AG04450 (cell line): ENCODE measurements around the gene PARD3B. TPM values are rescaled to one million over a fixed set of nuclear protein-coding genes. Genes with fewer than 3 reads are reported as not detected.

Experiments used
- CTCF ChIA-PET: fragments of 300-600, 350-600 bp; formaldehyde crosslinking; extraction: SDS; loops from one replicate; lab custom pipeline; 2022; ENCODE audit warnings: antibody characterized with exemption, inconsistent platforms; lab: Charles Lee
- POLR2A ChIA-PET: fragments of 350-600 bp; formaldehyde crosslinking; extraction: SDS; loops from one replicate; lab custom pipeline; 2021; ENCODE audit warnings: antibody characterized with exemption, inconsistent platforms; lab: Yijun Ruan, JAX
- DNase-seq: peaks from one replicate; pipeline ENCODE4 v3.0.0-alpha.2; 2011; ENCODE audit warnings: low read depth, low spot score
- H3K27ac ChIP-seq: one replicate; pipeline ENCODE4 v1.5.1; 2012; ENCODE audit warnings: low read depth, low read length, control low read depth
- H3K27me3 ChIP-seq: one replicate; pipeline ENCODE4 v1.6.0; 2012; ENCODE audit warnings: low read length; ENCODE audit not compliant: control insufficient read depth, insufficient read depth
- H3K4me3 ChIP-seq: 2 replicates; pipeline ENCODE4 v1.5.1; 2011; ENCODE audit warnings: mild to moderate bottlenecking, low read depth, low read length, control low read depth
- H3K9me3 ChIP-seq: 2 replicates; pipeline ENCODE4 v1.5.1; 2012; ENCODE audit warnings: low read length; ENCODE audit not compliant: control insufficient read depth, insufficient read depth
- polyA plus RNA-seq: library from polyadenylated mRNA; depleted of rRNA; stranded (reverse); fragments of >200 nt; gene quantifications from 2 replicates; pipeline ENCODE4 v1.2.3, GENCODE V29; 2011
- TF ChIP-seq, protein P1 (sequence below): IDR thresholded peaks from 2 replicates; pipeline ENCODE4 v1.5.1; 2011; ENCODE audit warnings: low read depth, low read length, control low read depth, inconsistent platforms

PARD3B gene
- polyA plus RNA-seq, 1 experiment, result 8.5 TPM

DNA sequence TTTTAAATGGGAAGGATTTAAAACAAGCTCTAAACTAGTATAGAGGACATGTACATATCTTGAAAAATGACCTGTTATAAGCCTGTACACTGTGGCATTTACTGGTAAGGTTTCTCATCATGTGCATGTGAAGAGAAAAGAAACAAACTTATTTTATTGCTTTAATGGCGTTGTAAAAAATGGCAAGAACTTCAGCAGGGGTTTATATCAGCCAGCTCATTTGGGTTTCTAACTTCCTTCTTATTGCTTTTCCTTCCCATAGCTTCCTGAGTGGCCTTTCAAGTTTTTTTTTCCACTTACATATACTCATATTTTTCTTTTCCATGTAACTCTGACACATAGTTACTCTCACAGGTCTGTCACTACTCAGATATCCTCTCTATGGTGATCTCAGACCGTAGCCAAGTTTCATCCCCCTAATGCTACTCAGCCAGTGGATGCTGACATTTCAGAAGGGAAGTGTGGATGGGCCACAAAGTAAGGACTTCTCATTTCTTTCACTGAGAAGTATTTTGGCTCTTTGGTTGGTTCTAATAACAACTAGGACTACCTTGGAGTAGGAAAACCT is 198.2 kb downstream of the PARD3B start:
- TF ChIP-seq, protein P1, sequence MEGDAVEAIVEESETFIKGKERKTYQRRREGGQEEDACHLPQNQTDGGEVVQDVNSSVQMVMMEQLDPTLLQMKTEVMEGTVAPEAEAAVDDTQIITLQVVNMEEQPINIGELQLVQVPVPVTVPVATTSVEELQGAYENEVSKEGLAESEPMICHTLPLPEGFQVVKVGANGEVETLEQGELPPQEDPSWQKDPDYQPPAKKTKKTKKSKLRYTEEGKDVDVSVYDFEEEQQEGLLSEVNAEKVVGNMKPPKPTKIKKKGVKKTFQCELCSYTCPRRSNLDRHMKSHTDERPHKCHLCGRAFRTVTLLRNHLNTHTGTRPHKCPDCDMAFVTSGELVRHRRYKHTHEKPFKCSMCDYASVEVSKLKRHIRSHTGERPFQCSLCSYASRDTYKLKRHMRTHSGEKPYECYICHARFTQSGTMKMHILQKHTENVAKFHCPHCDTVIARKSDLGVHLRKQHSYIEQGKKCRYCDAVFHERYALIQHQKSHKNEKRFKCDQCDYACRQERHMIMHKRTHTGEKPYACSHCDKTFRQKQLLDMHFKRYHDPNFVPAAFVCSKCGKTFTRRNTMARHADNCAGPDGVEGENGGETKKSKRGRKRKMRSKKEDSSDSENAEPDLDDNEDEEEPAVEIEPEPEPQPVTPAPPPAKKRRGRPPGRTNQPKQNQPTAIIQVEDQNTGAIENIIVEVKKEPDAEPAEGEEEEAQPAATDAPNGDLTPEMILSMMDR, result no peak
- H3K27me3 ChIP-seq, result no peaks in the 10 kb centered on the region
- DNase-seq, result no peak
- H3K4me3 ChIP-seq, result no peak overlapping the region
- peaks cover 7% of the 10 kb centered on the region; the same call in 1 of the 2 replicates for H3K9me3 ChIP-seq
- ChIA-PET POLR2A (no interaction called here), CTCF (interaction anchor here (1.0 kb wide), 1 partner anchor 51 kb away, joined by 3 read pairs; no protein-coding TSS in a partner anchor)
- no peak overlapping the region for H3K27ac ChIP-seq

DNA sequence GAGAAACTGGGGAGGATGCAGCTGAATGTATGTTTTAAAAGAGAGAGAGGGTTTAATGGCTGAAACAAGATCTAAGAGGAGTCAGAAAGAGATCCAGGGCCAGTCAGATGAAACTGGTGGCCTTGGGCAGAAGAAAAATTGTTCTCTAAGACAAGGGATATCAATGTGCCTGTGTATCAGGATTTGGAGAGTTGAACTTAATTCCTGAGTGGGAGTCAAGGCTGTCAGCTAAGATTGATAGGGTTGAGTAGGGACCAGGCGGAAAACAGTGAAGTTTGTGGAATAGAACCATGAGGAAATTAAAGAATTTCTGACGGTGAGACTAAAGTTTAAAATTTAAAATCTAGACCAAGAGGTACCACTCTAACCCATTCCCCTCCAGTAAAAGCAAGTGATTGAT is 199.2 kb downstream of the PARD3B start:
- TF ChIP-seq, protein P1, result no peak
- Histone ChIP-seq H3K9me3 (peaks cover 7% of the 10 kb centered on the region; the same call in 1 of the 2 replicates), H3K4me3 (no peak overlapping the region), H3K27ac (no peak overlapping the region), H3K27me3 (no peaks in the 10 kb centered on the region)
- no peak for DNase-seq
- CTCF ChIA-PET, result no interaction called here
- POLR2A ChIA-PET, result no interaction called here

DNA sequence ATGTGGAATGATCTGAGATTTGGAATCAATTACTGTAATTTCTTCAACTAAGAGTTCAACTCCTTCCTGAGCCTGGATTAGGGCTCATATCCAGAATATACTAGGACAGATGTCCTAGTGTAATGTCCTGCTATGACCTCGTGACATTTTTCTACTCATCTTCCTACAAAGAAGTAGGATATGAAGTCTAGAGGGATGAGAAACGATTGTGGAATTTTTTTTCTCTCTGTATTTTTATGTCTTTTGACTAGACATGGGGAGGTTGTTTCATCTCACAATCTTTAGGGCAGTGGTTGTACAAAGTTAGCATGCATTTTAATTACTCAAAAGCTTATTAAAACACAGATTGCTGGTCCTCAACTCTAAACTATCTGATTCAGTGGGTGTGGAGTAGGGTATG is 203.0 kb downstream of the PARD3B start:
- ChIA-PET CTCF (no interaction called here), POLR2A (no interaction called here)
- no peaks in the 10 kb centered on the region for H3K9me3 ChIP-seq
- TF ChIP-seq, protein P1, result no peak
- H3K4me3 ChIP-seq, result no peak overlapping the region
- H3K27ac ChIP-seq, result no peak overlapping the region
- DNase-seq, result no peak
- H3K27me3 ChIP-seq, result no peaks in the 10 kb centered on the region

DNA sequence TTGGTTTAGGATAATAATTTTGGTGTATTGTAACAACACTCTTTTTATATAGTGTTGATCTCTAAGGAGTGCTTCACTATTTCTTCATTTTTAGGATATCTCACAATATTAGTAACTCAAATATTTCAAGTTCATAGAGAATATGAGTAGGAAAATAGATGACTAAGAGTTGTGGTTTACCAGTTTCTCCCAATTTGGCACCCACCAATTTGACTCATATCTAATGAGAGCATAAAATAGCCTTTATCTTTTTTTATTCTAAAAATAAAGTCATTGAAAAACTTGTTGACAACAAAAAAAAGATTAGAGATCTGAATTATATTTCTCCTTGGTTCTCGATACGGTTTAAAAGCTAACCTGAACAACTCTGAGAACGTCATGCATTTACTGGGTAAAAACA is 204.0 kb downstream of the PARD3B start:
- CTCF ChIA-PET, result no interaction called here
- no peak overlapping the region for H3K27ac ChIP-seq
- POLR2A ChIA-PET, result no interaction called here
- no peaks in the 10 kb centered on the region for H3K9me3 ChIP-seq
- H3K27me3 ChIP-seq, result no peaks in the 10 kb centered on the region
- H3K4me3 ChIP-seq, result no peak overlapping the region
- no peak for DNase-seq
- TF ChIP-seq, protein P1, result no peak

DNA sequence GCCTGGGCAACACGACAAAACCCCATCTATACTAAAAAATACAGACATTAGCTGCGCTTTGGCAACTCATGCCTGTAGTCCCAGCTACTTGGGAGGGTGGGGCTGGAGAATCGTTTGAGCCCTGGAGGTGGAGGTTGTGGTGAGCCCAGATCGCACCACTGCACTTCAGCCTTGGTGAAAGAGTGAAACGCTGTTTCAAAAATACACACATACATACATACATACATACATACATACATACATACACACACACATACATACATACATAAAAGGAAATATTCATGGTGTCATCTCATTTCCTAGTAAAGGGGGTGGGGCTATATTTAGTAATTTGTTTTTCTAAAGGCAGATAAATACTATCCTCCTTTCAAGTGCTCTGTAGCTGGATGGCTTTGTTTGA is 205.1 kb downstream of the PARD3B start:
- H3K4me3 ChIP-seq, result no peak overlapping the region
- CTCF ChIA-PET, result no interaction called here
- H3K27me3 ChIP-seq, result no peaks in the 10 kb centered on the region
- DNase-seq, result no peak
- POLR2A ChIA-PET, result no interaction called here
- no peaks in the 10 kb centered on the region for H3K9me3 ChIP-seq
- TF ChIP-seq, protein P1, result no peak
- no peak overlapping the region for H3K27ac ChIP-seq
